IMR-90 (cell line): ENCODE measurements around the gene SLC16A9. TPM values are rescaled to one million over a fixed set of nuclear protein-coding genes. Genes with fewer than 3 reads are reported as not detected.

Experiments used
- ATAC-seq: fragments of 200-7000 bp; cut with Tn5 transposase; 2 replicates; pipeline ENCODE4 v1.9.1; 2020; ENCODE audit warnings: low read depth, mild to moderate bottlenecking, moderate library complexity
- BruUV-seq: library from RNA; stranded (reverse); fragments of 400-500 nt; replicated peaks from 2 replicates; lab custom pipeline; 2021; lab: Mats Ljungman, UMichigan
- CTCF ChIA-PET: fragments of 300-600 bp; formaldehyde crosslinking; extraction: SDS; loops from one replicate; lab custom pipeline; 2021; ENCODE audit warnings: antibody characterized with exemption; lab: Yijun Ruan, JAX
- POLR2A ChIA-PET: fragments of 300-600 bp; sonication (Branson Sonifier 250); formaldehyde crosslinking; loops from one replicate; lab custom pipeline; 2022; ENCODE audit warnings: antibody characterized with exemption; ENCODE audit not compliant: unreplicated experiment; lab: Charles Lee
- DNase-seq: peaks from one replicate; pipeline ENCODE4 v3.0.0; 2013
- H2AFZ ChIP-seq: replicated peaks from 2 replicates; pipeline ENCODE3; 2013; ENCODE audit warnings: low read length, mild to moderate bottlenecking; ENCODE audit not compliant: poor library complexity
- H2AK5ac ChIP-seq: 2 replicates; pipeline ENCODE4 v1.6.1; 2013; ENCODE audit warnings: low read depth, low read length, inconsistent platforms
- H2AK9ac ChIP-seq: replicated peaks from 2 replicates; pipeline ENCODE3; 2013; ENCODE audit warnings: mild to moderate bottlenecking, low read depth, low read length, moderate library complexity; ENCODE audit not compliant: poor library complexity
- H2BK120ac ChIP-seq: 2 replicates; pipeline ENCODE4 v1.6.1; 2013; ENCODE audit warnings: low read depth, low read length, inconsistent platforms
- H2BK15ac ChIP-seq: 3 replicates; pipeline ENCODE4 v1.6.1; 2013; ENCODE audit warnings: low read depth, low read length, inconsistent platforms
- H2BK20ac ChIP-seq: 2 replicates; pipeline ENCODE4 v1.6.1; 2013; ENCODE audit warnings: low read depth, mild to moderate bottlenecking, inconsistent platforms, low read length, moderate library complexity
- H2BK5ac ChIP-seq: 2 replicates; pipeline ENCODE4 v1.6.1; 2013; ENCODE audit warnings: mild to moderate bottlenecking, low read depth, low read length, inconsistent platforms; ENCODE audit not compliant: poor library complexity, severe bottlenecking
- H3K14ac ChIP-seq: replicated peaks from 2 replicates; pipeline ENCODE4 v1.6.1; 2013; ENCODE audit warnings: low read depth, low read length, inconsistent platforms
- H3K18ac ChIP-seq: 2 replicates; pipeline ENCODE4 v1.6.1; 2013; ENCODE audit warnings: low read depth, low read length, control low read depth
- H3K23ac ChIP-seq: 2 replicates; pipeline ENCODE4 v1.6.1; 2013; ENCODE audit warnings: low read depth, low read length, inconsistent platforms
- H3K27ac ChIP-seq: 2 replicates; pipeline ENCODE4 v1.5.1; 2013; ENCODE audit warnings: mild to moderate bottlenecking, control low read depth, low read length; ENCODE audit not compliant: insufficient read depth
- H3K27me3 ChIP-seq: 2 replicates; pipeline ENCODE4 v1.6.1; 2013; ENCODE audit warnings: low read length; ENCODE audit not compliant: control insufficient read depth, insufficient read depth
- H3K36me3 ChIP-seq: 2 replicates; pipeline ENCODE4 v1.6.1; 2013; ENCODE audit warnings: low read length, mixed read lengths; ENCODE audit not compliant: control insufficient read depth, insufficient read depth
- H3K4ac ChIP-seq: 2 replicates; pipeline ENCODE4 v1.6.1; 2013; ENCODE audit warnings: low read depth, low read length, inconsistent platforms
- H3K4me1 ChIP-seq: 2 replicates; pipeline ENCODE4 v1.6.1; 2013; ENCODE audit warnings: low read length, mixed read lengths; ENCODE audit not compliant: control insufficient read depth, insufficient read depth
- H3K4me2 ChIP-seq: 2 replicates; pipeline ENCODE4 v1.6.1; 2013; ENCODE audit warnings: low read depth, mild to moderate bottlenecking, control low read depth, low read length, moderate library complexity
- H3K4me3 ChIP-seq: 2 replicates; pipeline ENCODE4 v1.5.1; 2013; ENCODE audit warnings: low read depth, mild to moderate bottlenecking, control low read depth, low read length, moderate library complexity; ENCODE audit not compliant: insufficient read depth
- H3K56ac ChIP-seq: 2 replicates; pipeline ENCODE4 v1.6.1; 2013; ENCODE audit warnings: low read length, inconsistent platforms; ENCODE audit not compliant: insufficient read depth; ENCODE audit errors: extremely low read depth
- H3K79me1 ChIP-seq, 2 experiments: 2 replicates each; pipeline ENCODE4 v1.6.1; 2013; ENCODE audit warnings: low read length in 2 of 2, inconsistent platforms in 1 of 2, low read depth in 1 of 2
- H3K9ac ChIP-seq: 2 replicates; pipeline ENCODE4 v1.6.1; 2013; ENCODE audit warnings: low read depth, low read length, control low read depth
- H3K9me1 ChIP-seq: 2 replicates; pipeline ENCODE4 v1.6.1; 2013; ENCODE audit warnings: low read length, inconsistent platforms; ENCODE audit not compliant: insufficient read depth
- H3K9me3 ChIP-seq: 2 replicates; pipeline ENCODE4 v1.6.1; 2013; ENCODE audit warnings: low read length; ENCODE audit not compliant: control insufficient read depth, insufficient read depth
- H4K20me1 ChIP-seq: 2 replicates; pipeline ENCODE4 v1.6.1; 2013; ENCODE audit warnings: low read length, inconsistent platforms; ENCODE audit not compliant: insufficient read depth
- H4K5ac ChIP-seq: 2 replicates; pipeline ENCODE4 v1.6.1; 2013; ENCODE audit warnings: mild to moderate bottlenecking, low read depth, low read length, control low read depth
- H4K8ac ChIP-seq, 2 experiments: 2 replicates each; pipeline ENCODE4 v1.6.1; 2013; ENCODE audit warnings: low read depth in 2 of 2, low read length in 2 of 2, control low read depth in 1 of 2, inconsistent platforms in 1 of 2
- H4K91ac ChIP-seq: 2 replicates; pipeline ENCODE4 v1.6.1; 2013; ENCODE audit warnings: low read depth, low read length, inconsistent platforms; ENCODE audit not compliant: insufficient read depth
- BHLHE40 ChIP-seq: fragments of 150-350 bp; IDR thresholded peaks from 2 replicates; pipeline ENCODE4 v1.6.1; 2016; ENCODE audit warnings: mild to moderate bottlenecking, low read depth, low read length
- CEBPB ChIP-seq: IDR thresholded peaks from 2 replicates; pipeline ENCODE4 v1.6.1; 2012; ENCODE audit warnings: low read depth, low read length, improper control_type of control experiment
- CHD1 ChIP-seq: IDR thresholded peaks from 2 replicates; pipeline ENCODE4 v1.6.1; 2012; ENCODE audit warnings: low read depth, low read length, improper control_type of control experiment
- CTCF ChIP-seq: conservative IDR thresholded peaks from 2 replicates; pipeline ENCODE4 v1.5.1; 2012; ENCODE audit warnings: mild to moderate bottlenecking, low read depth, low read length, improper control_type of control experiment
- ELK1 ChIP-seq: fragments of 150-350 bp; IDR thresholded peaks from 2 replicates; pipeline ENCODE4 v1.6.1; 2016; ENCODE audit warnings: low read depth, mild to moderate bottlenecking, low read length, moderate library complexity, borderline replicate concordance
- MAFK ChIP-seq: IDR thresholded peaks from 2 replicates; pipeline ENCODE4 v1.6.1; 2012; ENCODE audit warnings: low read depth, low read length, improper control_type of control experiment
- MAZ ChIP-seq: IDR thresholded peaks from 2 replicates; pipeline ENCODE4 v1.6.1; 2012; ENCODE audit warnings: low read depth, mild to moderate bottlenecking, low read length, improper control_type of control experiment, moderate library complexity, borderline replicate concordance
- MXI1 ChIP-seq: IDR thresholded peaks from 2 replicates; pipeline ENCODE4 v1.6.1; 2012; ENCODE audit warnings: low read depth, mild to moderate bottlenecking, low read length, moderate library complexity, borderline replicate concordance
- RAD21 ChIP-seq: IDR thresholded peaks from 2 replicates; pipeline ENCODE4 v1.6.1; 2012; ENCODE audit warnings: low read length, improper control_type of control experiment
- RCOR1 ChIP-seq: IDR thresholded peaks from 2 replicates; pipeline ENCODE4 v1.6.1; 2012; ENCODE audit warnings: mild to moderate bottlenecking, low read length, improper control_type of control experiment; ENCODE audit not compliant: insufficient replicate concordance
- RFX5 ChIP-seq: IDR thresholded peaks from 2 replicates; pipeline ENCODE4 v1.8.0; 2012; ENCODE audit warnings: low read depth, mild to moderate bottlenecking, low read length, moderate library complexity
- SMC3 ChIP-seq: fragments of 150-350 bp; IDR thresholded peaks from 2 replicates; pipeline ENCODE4 v1.6.1; 2016; ENCODE audit warnings: low read depth, mild to moderate bottlenecking, antibody characterized with exemption, low read length, moderate library complexity
- WGBS, 2 experiments: methylation state at CpG; one replicate each; pipeline versions ENCODE4 v1.1.5 to v1.1.7; 2013; ENCODE audit warnings: missing lambda C conversion rate in 2 of 2; ENCODE audit not compliant: insufficient read length in 1 of 2; ENCODE audit errors: extremely low coverage in 2 of 2; 5-methylcytosine and 5-hydroxymethylcytosine counted together
- dilution Hi-C: fragments of 300-500 bp; cut with HindIII; formaldehyde crosslinking; loops from one replicate; pipeline ENCODE4 v1.14.3; 2018; ENCODE audit warnings: low sequenced_read_pairs; ENCODE audit not compliant: unreplicated experiment
- in situ Hi-C: fragments of 300-500 bp; cut with MboI; formaldehyde crosslinking; loops from 3 replicates; pipeline ENCODE4 v1.14.3; 2019; ENCODE audit warnings: low sequenced_read_pairs, inconsistent platforms, mixed read lengths
- intact Hi-C: fragments of 100-400 bp; cut with micrococcal nuclease; formaldehyde crosslinking; loops from 2 replicates; pipeline ENCODE4 v1.10.0; 2022
- polyA plus RNA-seq, 3 experiments: library from polyadenylated mRNA; depleted of rRNA; stranded (reverse); fragments of >200 nt; gene quantifications; 2 replicates each; pipeline ENCODE4 v1.2.3, GENCODE V29; 2012; ENCODE audit warnings: low replicate concordance in 1 of 3
- total RNA-seq: library from RNA; depleted of rRNA; stranded (reverse); fragments of >200 nt; gene quantifications from 2 replicates; pipeline ENCODE4 v1.2.3, GENCODE V29; 2012
- TF ChIP-seq, protein P1 (sequence below): fragments of 150-350 bp; IDR thresholded peaks from 2 replicates; pipeline ENCODE4 v1.6.1; 2017; ENCODE audit warnings: mild to moderate bottlenecking, antibody characterized with exemption, low read length, low read depth

Gene SLC16A9
- total and polyA plus RNA-seq, 2 of the 4 experiments (the other 2 are of a cell fraction) = 0.18 to 0.26 TPM

- Histone ChIP-seq H3K9me1 (no peaks in the 10 kb centered on the region), H2BK20ac (no peak overlapping the region), H3K9ac (no peak overlapping the region), H3K27ac (no peak overlapping the region), H4K20me1 (no peaks in the 10 kb centered on the region), H3K4me2 (no peak overlapping the region), H4K5ac (no peak overlapping the region), H3K36me3 (no peaks in the 10 kb centered on the region), H3K4ac (no peak overlapping the region), H2AK5ac (no peak overlapping the region), H2BK5ac (no peak overlapping the region), H4K91ac (no peak overlapping the region), H2AFZ (no peak overlapping the region), H2AK9ac (no peak overlapping the region), H3K18ac (no peak overlapping the region), H3K56ac (no peak overlapping the region), H3K4me3 (no peak overlapping the region), H3K4me1 (peaks cover 2% of the 10 kb centered on the region; the same call in 1 of the 2 replicates), H3K23ac (no peak overlapping the region), H4K8ac (no peak overlapping the region), H3K79me1 (no peaks in the 10 kb centered on the region), H2BK15ac (no peak overlapping the region), H2BK120ac (no peak overlapping the region), H3K9me3 (no peaks in the 10 kb centered on the region), H3K27me3 (peaks cover 2% of the 10 kb centered on the region; the same call in 1 of the 2 replicates), H3K14ac (no peak overlapping the region)
- TF ChIP-seq RCOR1 (no peak), ELK1 (no peak), CEBPB (no peak), BHLHE40 (no peak), MXI1 (no peak), RAD21 (no peak), SMC3 (no peak), CHD1 (no peak), MAFK (no peak), CTCF (no peak), MAZ (no peak), RFX5 (no peak)
- TF ChIP-seq, protein P1, sequence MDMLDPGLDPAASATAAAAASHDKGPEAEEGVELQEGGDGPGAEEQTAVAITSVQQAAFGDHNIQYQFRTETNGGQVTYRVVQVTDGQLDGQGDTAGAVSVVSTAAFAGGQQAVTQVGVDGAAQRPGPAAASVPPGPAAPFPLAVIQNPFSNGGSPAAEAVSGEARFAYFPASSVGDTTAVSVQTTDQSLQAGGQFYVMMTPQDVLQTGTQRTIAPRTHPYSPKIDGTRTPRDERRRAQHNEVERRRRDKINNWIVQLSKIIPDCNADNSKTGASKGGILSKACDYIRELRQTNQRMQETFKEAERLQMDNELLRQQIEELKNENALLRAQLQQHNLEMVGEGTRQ = no peak
- no CpG with 5 or more reads among the region's 4 CpGs for WGBS, 2 experiments
- ChIA-PET POLR2A (interaction anchor here (0.6 kb wide), 1 partner anchor 17 kb away, joined by 5 read pairs; no protein-coding TSS in a partner anchor), CTCF (no interaction called here)
- in situ Hi-C loops = no loop called here
- ATAC-seq (no peak), DNase-seq (no peak)
- dilution Hi-C loops = no loop called here
- no TSS peak for BruUV-seq
- intact Hi-C loops = no loop called here
Measured at GRCh38 chr10:59754951-59755350, 45.3 kb upstream of the SLC16A9 start.
